Activated CD4-positive, alpha-beta T cell treated with anti-CD3 and anti-CD28 coated beads, Interleukin-2, amount 10 ng/mL, durations not matched to agents 24 days and 14 days (primary cell): Measurements from ENCODE around the gene PPDPF. TPM values are rescaled to one million over a fixed set of nuclear protein-coding genes. Genes with fewer than 3 reads are reported as not detected.
"Not testable (repeated sequence)": the region's sequence is repeated elsewhere in the genome, so short reads cannot be mapped to it uniquely, and the experiment has no call there.

ENCODE experiments used
- DNase-seq: peaks from one replicate; pipeline ENCODE4 v3.0.0; 2022
- H3K27ac Mint-ChIP-seq: one replicate; pipeline ENCODE4 v1.8.0; 2022; ENCODE audit warnings: mild to moderate bottlenecking, mixed read lengths
- H3K27me3 Mint-ChIP-seq: one replicate; pipeline ENCODE4 v1.8.0; 2022; ENCODE audit warnings: mixed read lengths
- H3K36me3 Mint-ChIP-seq: one replicate; pipeline ENCODE4 v1.8.0; 2022; ENCODE audit warnings: low read depth, mild to moderate bottlenecking, mixed read lengths
- H3K4me1 Mint-ChIP-seq: one replicate; pipeline ENCODE4 v1.8.0; 2021; ENCODE audit warnings: mixed read lengths
- H3K4me3 Mint-ChIP-seq: one replicate; pipeline ENCODE4 v1.8.0; 2022; ENCODE audit warnings: mild to moderate bottlenecking, moderate library complexity, mixed read lengths
- H3K9me3 Mint-ChIP-seq: one replicate; pipeline ENCODE4 v1.8.0; 2021; ENCODE audit warnings: mixed read lengths
- intact Hi-C: fragments of 100-400 bp; cut with micrococcal nuclease; formaldehyde crosslinking; loops from one replicate; pipeline ENCODE4 v1.15.1; 2023
- total RNA-seq: library from RNA; stranded (reverse); gene quantifications from 2 replicates; pipeline ENCODE4 v1.2.3, GENCODE V29; 2022

PPDPF gene, protein sequence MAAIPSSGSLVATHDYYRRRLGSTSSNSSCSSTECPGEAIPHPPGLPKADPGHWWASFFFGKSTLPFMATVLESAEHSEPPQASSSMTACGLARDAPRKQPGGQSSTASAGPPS
- 125 and 130 TPM in 2 replicates for total RNA-seq

DNA sequence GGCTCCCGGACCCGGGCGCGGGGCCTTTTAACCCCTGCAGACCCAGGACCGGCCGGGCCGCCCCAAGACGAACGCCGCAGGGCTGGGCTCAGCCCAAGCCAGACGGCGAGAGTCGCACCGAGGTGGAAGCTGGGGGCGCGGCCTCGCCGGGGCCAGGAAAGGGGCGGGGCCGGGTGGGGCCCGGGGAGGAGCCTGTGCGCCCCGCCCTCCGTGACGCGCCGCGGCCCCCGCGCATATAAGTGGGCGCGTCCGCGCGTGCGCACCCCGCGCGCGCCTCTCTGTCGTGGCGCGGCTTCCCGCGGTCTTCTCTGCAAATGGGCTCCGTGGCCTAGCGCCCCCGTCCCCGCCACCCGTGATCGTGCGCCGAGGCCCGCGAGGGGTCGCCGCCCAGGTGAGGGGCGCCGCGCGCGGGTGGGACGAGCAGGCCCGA lies at the start of gene PPDPF:
Gene PPDPF (plus strand): TSS at position 262 of the 430 bp plus-strand sequence. CDS start 544 bp downstream, outside the sequence.
- Mint-ChIP-seq H3K27ac (peak within 1 kb of the TSS; percentile 74), H3K9me3 (peaks cover 3% of the 10 kb centered on the region), H3K27me3 (peaks cover 8% of the 10 kb centered on the region), H3K36me3 (peaks cover 21% of the 10 kb centered on the region), H3K4me1 (peaks cover 12% of the 10 kb centered on the region), H3K4me3 (peak within 1 kb of the TSS; percentile 83)
- peak; percentile 95 for DNase-seq
- intact Hi-C loops: loop anchor here (1.0 to 5.0 kb wide), 5 partner anchors 17 to 557 kb away; partner anchors contain the start of genes PTK6 and RGS19

DNA sequence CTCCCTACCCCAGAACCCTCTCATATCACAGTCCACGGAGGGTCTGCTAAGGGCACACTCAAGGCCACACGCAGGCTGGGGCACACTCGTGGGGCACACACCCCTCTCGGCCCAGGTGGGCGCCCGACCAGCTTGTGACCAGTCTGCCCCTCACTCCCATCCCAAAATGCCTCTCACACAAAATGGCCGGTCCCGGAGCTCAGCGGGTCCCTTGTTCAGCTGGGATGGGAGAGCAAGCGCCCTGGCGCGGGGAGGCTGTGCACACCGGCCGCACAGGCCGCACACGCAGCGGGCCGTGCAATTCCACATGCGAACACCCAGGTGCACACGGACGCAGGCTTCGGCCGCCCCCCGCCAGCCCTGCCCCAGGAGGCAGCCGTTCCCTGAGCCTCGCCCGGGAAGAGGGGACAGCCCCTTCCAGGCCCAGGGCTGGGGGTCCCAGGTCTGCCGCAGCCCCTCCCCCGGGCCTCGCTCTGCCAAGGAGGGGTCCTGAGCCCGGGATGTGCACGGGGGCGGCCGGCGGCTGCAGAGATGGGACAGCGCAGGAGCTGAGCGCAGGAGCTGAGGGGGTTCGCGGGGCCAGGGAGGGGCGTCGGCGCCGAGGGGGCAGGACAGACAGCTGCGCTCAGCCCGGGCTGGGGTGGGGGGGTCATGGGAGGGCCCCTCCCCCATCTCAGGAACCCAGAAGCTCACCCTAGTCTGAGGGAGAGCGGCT lies 49.4 kb upstream of the PPDPF start:
- Mint-ChIP-seq H3K9me3 (no peaks in the 10 kb centered on the region), H3K4me3 (no peak overlapping the region), H3K27me3 (peaks cover 25% of the 10 kb centered on the region), H3K36me3 (no peaks in the 10 kb centered on the region), H3K27ac (no peak overlapping the region), H3K4me1 (no peaks in the 10 kb centered on the region)
- intact Hi-C loops: no loop called here
- no peak for DNase-seq

DNA sequence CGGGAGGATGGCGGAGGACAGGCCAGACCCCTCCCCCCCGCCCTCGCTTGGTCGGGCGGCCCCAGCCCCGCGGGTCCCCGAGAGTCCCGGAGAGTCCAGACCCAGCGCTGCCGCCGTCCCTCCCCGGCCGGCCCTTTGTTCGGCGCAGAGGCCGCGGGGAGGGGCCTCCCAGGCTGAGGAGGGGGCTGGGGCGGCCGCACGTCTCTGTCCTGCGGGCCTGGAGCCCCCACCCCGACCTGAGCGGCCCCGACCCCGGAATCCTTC lies 48.9 kb upstream of the PPDPF start:
- intact Hi-C loops: no loop called here
- H3K4me1 Mint-ChIP-seq: no peaks in the 10 kb centered on the region
- no peaks in the 10 kb centered on the region for H3K36me3 Mint-ChIP-seq
- H3K27me3 Mint-ChIP-seq: peaks cover 25% of the 10 kb centered on the region
- no peak overlapping the region for H3K4me3 Mint-ChIP-seq
- no peak for DNase-seq
- H3K27ac Mint-ChIP-seq: no peak overlapping the region
- no peaks in the 10 kb centered on the region for H3K9me3 Mint-ChIP-seq

GRCh38 chr20:63471981-63472831 lies 48.4 kb upstream of the PPDPF start, which contains the start of gene KCNQ2:
KCNQ2 (minus strand) TSS chr20:63472655; CDS start chr20:63472463, 192 bp downstream.
- peaks cover 27% of the 10 kb centered on the region for H3K27me3 Mint-ChIP-seq
- DNase-seq: no peak
- H3K4me3 Mint-ChIP-seq: no peak within 1 kb of the TSS
- no peaks in the 10 kb centered on the region for H3K9me3 Mint-ChIP-seq
- H3K4me1 Mint-ChIP-seq: no peaks in the 10 kb centered on the region
- no peaks in the 10 kb centered on the region for H3K36me3 Mint-ChIP-seq
- H3K27ac Mint-ChIP-seq: no peak within 1 kb of the TSS
- intact Hi-C loops: no loop called here

DNA sequence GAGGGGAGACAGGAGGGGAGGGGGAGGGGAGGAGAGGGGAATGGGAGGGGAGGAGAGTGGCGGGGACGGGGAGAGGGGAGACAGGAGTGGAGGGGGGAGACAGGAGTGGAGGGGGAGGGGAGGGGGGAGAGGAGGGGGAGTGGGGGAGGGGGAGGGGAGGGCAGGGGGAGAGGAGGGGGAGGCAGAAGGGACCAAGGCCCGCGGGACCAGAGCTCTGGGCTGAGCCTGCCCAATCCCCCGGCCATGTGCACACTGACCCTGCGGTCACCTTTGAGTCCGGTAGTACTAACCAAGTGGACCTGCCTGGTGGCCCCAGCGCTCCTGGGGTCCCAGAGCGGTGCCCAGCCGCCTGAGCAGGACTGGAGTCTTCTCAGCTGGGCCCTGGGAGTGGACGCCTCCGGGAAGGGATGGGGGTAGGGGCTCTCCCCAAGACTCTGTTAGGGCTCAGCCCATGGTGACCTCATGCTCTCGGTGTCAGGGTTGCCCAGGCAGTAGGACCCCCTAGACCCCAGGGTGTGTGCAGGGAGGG lies 47.6 kb upstream of the PPDPF start:
- no peak overlapping the region for H3K27ac Mint-ChIP-seq
- no peak overlapping the region for H3K4me3 Mint-ChIP-seq
- no peak for DNase-seq
- intact Hi-C loops: no loop called here
- no peaks in the 10 kb centered on the region for H3K36me3 Mint-ChIP-seq
- no peaks in the 10 kb centered on the region for H3K4me1 Mint-ChIP-seq
- no peaks in the 10 kb centered on the region for H3K9me3 Mint-ChIP-seq
- peaks cover 32% of the 10 kb centered on the region for H3K27me3 Mint-ChIP-seq

GRCh38 chr20:63473555-63474449 lies 46.8 kb upstream of the PPDPF start:
- Mint-ChIP-seq H3K36me3 (no peaks in the 10 kb centered on the region), H3K27ac (no peak overlapping the region), H3K4me3 (no peak overlapping the region), H3K27me3 (peaks cover 32% of the 10 kb centered on the region), H3K9me3 (no peaks in the 10 kb centered on the region), H3K4me1 (no peaks in the 10 kb centered on the region)
- no peak for DNase-seq
- intact Hi-C loops: no loop called here

- peak; percentile 71 for DNase-seq
- intact Hi-C loops: no loop called here
- no peaks in the 10 kb centered on the region for H3K36me3 Mint-ChIP-seq
- H3K27ac Mint-ChIP-seq: no peak overlapping the region
- H3K4me3 Mint-ChIP-seq: no peak overlapping the region
- no peaks in the 10 kb centered on the region for H3K9me3 Mint-ChIP-seq
- H3K4me1 Mint-ChIP-seq: no peaks in the 10 kb centered on the region
- peaks cover 32% of the 10 kb centered on the region for H3K27me3 Mint-ChIP-seq
Observed at GRCh38 chr20:63475209-63475608, 45.4 kb upstream of the PPDPF start.

- Mint-ChIP-seq H3K27me3 (peaks cover 30% of the 10 kb centered on the region), H3K4me1 (no peaks in the 10 kb centered on the region), H3K4me3 (no peak overlapping the region), H3K36me3 (no peaks in the 10 kb centered on the region), H3K9me3 (no peaks in the 10 kb centered on the region), H3K27ac (no peak overlapping the region)
- no peak for DNase-seq
- intact Hi-C loops: no loop called here
Observed at GRCh38 chr20:63477061-63477616, 43.4 kb upstream of the PPDPF start.

DNA sequence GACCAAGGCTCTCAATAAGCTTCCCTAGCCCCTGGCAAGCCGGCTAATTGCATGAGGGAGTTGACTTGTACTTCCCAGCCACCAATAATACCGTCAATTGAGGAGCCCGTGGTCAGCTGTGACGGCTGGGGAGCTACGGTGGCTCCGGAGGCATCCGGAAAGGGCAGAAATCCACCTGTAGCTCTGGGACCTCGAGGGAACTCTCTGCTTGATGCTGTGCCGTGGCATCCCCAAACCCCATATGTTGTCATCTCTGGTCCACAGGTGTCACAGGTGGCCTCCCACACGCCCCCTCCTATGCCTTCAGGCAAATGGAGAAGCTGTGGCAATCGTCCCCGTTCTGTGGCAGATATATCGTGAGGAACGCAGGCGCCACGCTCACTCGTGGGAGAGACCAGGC lies 42.6 kb upstream of the PPDPF start:
- H3K4me1 Mint-ChIP-seq: peaks cover under 1% of the 10 kb centered on the region
- H3K36me3 Mint-ChIP-seq: no peaks in the 10 kb centered on the region
- peaks cover 35% of the 10 kb centered on the region for H3K27me3 Mint-ChIP-seq
- no peak overlapping the region for H3K27ac Mint-ChIP-seq
- intact Hi-C loops: no loop called here
- no peaks in the 10 kb centered on the region for H3K9me3 Mint-ChIP-seq
- no peak overlapping the region for H3K4me3 Mint-ChIP-seq
- no peak for DNase-seq

DNA sequence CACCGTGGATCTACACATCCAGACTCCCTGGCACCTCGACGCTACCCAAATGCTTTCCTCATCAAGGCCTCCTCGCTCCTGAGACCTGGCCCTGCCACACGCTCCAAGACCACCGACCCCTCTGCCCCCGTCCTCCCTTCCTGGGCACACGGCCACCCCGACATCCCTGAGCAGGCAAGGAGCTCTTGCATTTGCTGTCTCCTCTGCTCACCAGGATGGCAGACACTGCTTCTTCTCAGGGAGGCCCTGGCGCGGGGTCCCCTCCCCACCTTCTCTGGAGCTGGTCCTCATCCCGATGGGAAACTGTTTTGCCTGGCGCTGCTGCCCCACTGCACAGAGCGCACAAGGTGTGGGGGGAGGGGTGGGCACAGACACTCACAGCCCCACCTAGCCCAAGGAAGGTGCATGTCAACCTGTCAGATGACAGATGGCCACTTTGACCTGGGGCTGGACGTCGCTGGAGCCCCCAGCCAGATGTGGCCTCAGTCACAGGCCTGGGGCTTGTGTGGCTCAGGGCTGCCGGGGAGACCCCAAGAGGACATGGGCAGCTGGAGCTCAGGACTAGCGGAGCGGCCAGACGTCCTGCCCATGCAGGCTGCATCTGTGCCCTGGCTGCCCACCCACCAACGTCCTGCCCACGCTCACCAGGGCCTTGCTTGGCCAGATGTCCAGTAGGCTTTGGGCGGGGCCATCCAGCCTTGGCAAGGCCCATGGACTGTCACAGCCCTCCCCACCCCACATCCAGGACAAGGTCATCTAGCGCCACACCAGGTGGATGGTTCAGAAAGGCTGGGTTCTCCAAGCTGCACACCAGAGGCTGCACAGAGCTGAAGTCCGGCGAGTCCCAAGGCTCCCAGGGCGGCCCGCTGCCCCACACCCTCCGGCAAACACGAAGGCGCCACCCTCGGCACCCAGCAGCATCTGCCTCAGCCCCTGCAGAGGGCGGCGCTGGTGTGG lies 41.9 kb upstream of the PPDPF start:
- Mint-ChIP-seq H3K27ac (no peak overlapping the region), H3K9me3 (no peaks in the 10 kb centered on the region), H3K4me1 (peaks cover 1% of the 10 kb centered on the region), H3K4me3 (no peak overlapping the region), H3K36me3 (no peaks in the 10 kb centered on the region), H3K27me3 (peaks cover 31% of the 10 kb centered on the region)
- intact Hi-C loops: no loop called here
- no peak for DNase-seq

DNA sequence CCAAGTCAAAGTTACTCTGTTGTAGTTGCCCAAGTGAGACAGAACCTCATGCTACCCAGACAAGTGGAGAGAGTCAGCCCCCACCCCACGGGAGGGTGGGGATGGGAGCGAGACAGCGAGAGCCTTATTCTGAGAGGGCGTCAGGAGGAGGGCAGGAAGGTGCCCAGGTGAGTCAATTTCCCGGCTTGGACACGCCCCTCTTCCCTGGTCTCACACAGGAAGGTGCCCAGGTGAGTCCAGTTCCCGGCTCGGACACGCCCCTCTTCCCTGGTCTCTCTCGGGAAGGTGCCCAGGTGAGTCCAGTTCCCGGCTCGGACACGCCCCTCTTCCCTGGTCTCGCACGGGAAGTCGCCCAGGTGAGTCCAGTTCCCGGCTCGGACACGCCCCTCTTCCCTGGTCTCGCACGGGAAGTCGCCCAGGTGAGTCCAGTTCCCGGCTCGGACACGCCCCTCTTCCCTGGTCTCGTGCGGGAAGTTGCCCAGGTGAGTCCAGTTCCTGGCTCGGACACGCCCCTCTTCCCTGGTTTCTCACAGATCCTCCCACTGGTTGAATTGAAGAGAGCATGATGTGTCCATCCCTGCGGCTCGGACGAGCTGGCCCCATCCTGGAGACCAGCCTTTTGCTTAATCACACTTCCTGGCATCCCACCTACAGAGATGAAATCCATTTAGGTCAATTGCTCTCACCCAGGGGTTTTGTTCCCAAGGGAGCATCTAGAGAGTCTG lies 40.7 kb upstream of the PPDPF start:
- peaks cover 25% of the 10 kb centered on the region for H3K27me3 Mint-ChIP-seq
- H3K4me3 Mint-ChIP-seq, H3K27ac Mint-ChIP-seq, H3K4me1 Mint-ChIP-seq, H3K9me3 Mint-ChIP-seq, H3K36me3 Mint-ChIP-seq, intact Hi-C loops, DNase-seq: not testable (repeated sequence)

GRCh38 chr20:63481503-63481902 lies 39.1 kb upstream of the PPDPF start:
- Mint-ChIP-seq H3K36me3 (no peaks in the 10 kb centered on the region), H3K27ac (no peak overlapping the region), H3K9me3 (no peaks in the 10 kb centered on the region), H3K4me1 (peaks cover 1% of the 10 kb centered on the region), H3K27me3 (peaks cover 20% of the 10 kb centered on the region), H3K4me3 (no peak overlapping the region)
- no peak for DNase-seq
- intact Hi-C loops: no loop called here
